Mesenchymal stem cell (in vitro differentiated cells and primary cell): Measurements from ENCODE around the gene KCNJ15.

Source experiments
- DNase-seq: peaks from one replicate; pipeline ENCODE4 v3.0.0-alpha.2; 2013
- H2AFZ ChIP-seq: one replicate; pipeline ENCODE4 v1.6.1; 2013; ENCODE audit warnings: low read depth, mild to moderate bottlenecking, control low read depth, inconsistent platforms, low read length, moderate library complexity
- H2AK5ac ChIP-seq: 2 replicates; pipeline ENCODE4 v1.6.1; 2013; ENCODE audit warnings: low read length, moderate library complexity, mild to moderate bottlenecking, inconsistent platforms; ENCODE audit not compliant: severe bottlenecking
- H2BK120ac ChIP-seq: one replicate; pipeline ENCODE4 v1.6.1; 2013; ENCODE audit warnings: low read depth, mild to moderate bottlenecking, inconsistent platforms, low read length, moderate library complexity
- H2BK12ac ChIP-seq, 2 experiments: one replicate each; pipeline ENCODE4 v1.6.1; 2013; ENCODE audit warnings: inconsistent platforms in 2 of 2, low read length in 2 of 2, mild to moderate bottlenecking in 2 of 2, moderate library complexity in 2 of 2, control low read depth in 1 of 2
- H2BK15ac ChIP-seq: one replicate; pipeline ENCODE4 v1.6.1; 2013; ENCODE audit warnings: mild to moderate bottlenecking, low read depth, inconsistent platforms; ENCODE audit not compliant: poor library complexity, severe bottlenecking
- H2BK5ac ChIP-seq: 2 replicates; pipeline ENCODE4 v1.6.1; 2013; ENCODE audit warnings: low read depth, mild to moderate bottlenecking, low read length, control low read depth, inconsistent platforms; ENCODE audit not compliant: poor library complexity, severe bottlenecking
- H3K14ac ChIP-seq, 2 experiments: one replicate each; pipeline ENCODE4 v1.6.1; 2013; ENCODE audit warnings: inconsistent platforms in 2 of 2, low read length in 2 of 2, control low read depth in 1 of 2, mild to moderate bottlenecking in 1 of 2, moderate library complexity in 1 of 2
- H3K18ac ChIP-seq, 2 experiments: one replicate each; pipeline ENCODE4 v1.6.1; 2013; ENCODE audit warnings: inconsistent platforms in 2 of 2, low read length in 2 of 2, control low read depth in 1 of 2, low read depth in 1 of 2, mild to moderate bottlenecking in 1 of 2
- H3K23ac ChIP-seq, 2 experiments: one replicate each; pipeline ENCODE4 v1.6.1; 2013; ENCODE audit warnings: inconsistent platforms in 2 of 2, low read length in 2 of 2, mild to moderate bottlenecking in 2 of 2, moderate library complexity in 2 of 2, control low read depth in 1 of 2
- H3K27ac ChIP-seq: 2 replicates; pipeline ENCODE4 v1.5.1; 2013; ENCODE audit warnings: mild to moderate bottlenecking, moderate library complexity, low read length, control low read depth, inconsistent platforms; ENCODE audit not compliant: poor library complexity, severe bottlenecking
- H3K27me3 ChIP-seq, 2 experiments: 2 replicates each; pipeline versions ENCODE4 v1.6.1 to v1.7.0; 2013; ENCODE audit warnings: low read length in 2 of 2, mild to moderate bottlenecking in 2 of 2, moderate library complexity in 2 of 2, control low read depth in 1 of 2, inconsistent platforms in 1 of 2; ENCODE audit not compliant: control insufficient read depth in 1 of 2, insufficient read depth in 1 of 2
- H3K36me3 ChIP-seq, 2 experiments: 2 replicates each; pipeline versions ENCODE4 v1.6.1 to v1.7.0; 2013; ENCODE audit warnings: low read length in 2 of 2, control low read depth in 1 of 2, inconsistent platforms in 1 of 2, low read depth in 1 of 2, mild to moderate bottlenecking in 1 of 2; ENCODE audit not compliant: insufficient read depth in 2 of 2, control insufficient read depth in 1 of 2
- H3K4ac ChIP-seq, 2 experiments: one replicate each; pipeline ENCODE4 v1.6.1; 2013; ENCODE audit warnings: inconsistent platforms in 2 of 2, low read length in 2 of 2, mild to moderate bottlenecking in 2 of 2, moderate library complexity in 2 of 2, control low read depth in 1 of 2, low read depth in 1 of 2
- H3K4me1 ChIP-seq: 2 replicates; pipeline ENCODE4 v1.6.1; 2013; ENCODE audit warnings: low read depth, low read length, control low read depth; ENCODE audit not compliant: control insufficient read depth, insufficient read depth
- H3K4me2 ChIP-seq: 2 replicates; pipeline ENCODE4 v1.6.1; 2013; ENCODE audit warnings: low read length, mild to moderate bottlenecking, inconsistent platforms; ENCODE audit not compliant: poor library complexity, severe bottlenecking
- H3K4me3 ChIP-seq, 2 experiments: 2 replicates each; pipeline versions ENCODE4 v1.5.1 to v1.7.0; 2013; ENCODE audit warnings: low read length in 2 of 2, mild to moderate bottlenecking in 2 of 2, control low read depth in 1 of 2, low read depth in 1 of 2; ENCODE audit not compliant: insufficient read depth in 1 of 2
- H3K79me1 ChIP-seq: replicated peaks from 2 replicates; pipeline ENCODE4 v1.6.1; 2013; ENCODE audit warnings: mild to moderate bottlenecking, control low read depth, low read length, inconsistent platforms; ENCODE audit not compliant: poor library complexity, severe bottlenecking
- H3K9ac ChIP-seq: 2 replicates; pipeline ENCODE4 v1.7.0; 2013; ENCODE audit warnings: mild to moderate bottlenecking, low read length, moderate library complexity
- H3K9me3 ChIP-seq: 2 replicates; pipeline ENCODE4 v1.7.0; 2013; ENCODE audit warnings: mild to moderate bottlenecking, low read length; ENCODE audit not compliant: control insufficient read depth
- H4K8ac ChIP-seq: one replicate; pipeline ENCODE4 v1.6.1; 2013; ENCODE audit warnings: inconsistent platforms, mild to moderate bottlenecking, low read length, moderate library complexity
- H4K91ac ChIP-seq: one replicate; pipeline ENCODE4 v1.6.1; 2013; ENCODE audit warnings: mild to moderate bottlenecking, low read length, inconsistent platforms
- WGBS: methylation state at CpG from one replicate; pipeline ENCODE4 v1.1.7; 2013; ENCODE audit warnings: mixed read lengths; 5-methylcytosine and 5-hydroxymethylcytosine counted together

The KCNJ15 gene

GRCh38 chr21:38273745-38274542, 17.2 kb downstream of the KCNJ15 start:
- Histone ChIP-seq H2BK15ac (peak overlapping the region; percentile 94), H3K23ac (no peak overlapping the region), H3K9me3 (no peaks in the 10 kb centered on the region), H2AFZ (no peak overlapping the region), H3K9ac (peak overlapping the region; percentile 55), H2BK5ac (no peak overlapping the region), H3K4me3 (peak overlapping the region in 1 of 2 experiments; percentile 3), H3K36me3 (peaks cover 0 to 8% of the 10 kb centered on the region in 2 experiments), H4K91ac (no peak overlapping the region), H2AK5ac (peak overlapping the region; percentile 63), H3K27ac (no peak overlapping the region), H3K4me2 (no peak overlapping the region), H3K79me1 (no peaks in the 10 kb centered on the region), H2BK120ac (no peak overlapping the region), H3K14ac (no peak overlapping the region), H3K27me3 (no peaks in the 10 kb centered on the region), H3K4me1 (peaks cover 10% of the 10 kb centered on the region), H2BK12ac (no peak overlapping the region), H3K4ac (no peak overlapping the region), H3K18ac (no peak overlapping the region), H4K8ac (peak overlapping the region; percentile 38)
- WGBS = 37% methylated on average over 7 of the region's 8 CpGs
- peak; percentile 76 for DNase-seq

- DNase-seq = peak; percentile 99
- H3K79me1 ChIP-seq = no peaks in the 10 kb centered on the region
- H3K27me3 ChIP-seq = no peaks in the 10 kb centered on the region
- no peak overlapping the region for H3K14ac ChIP-seq
- H2BK120ac ChIP-seq = no peak overlapping the region
- no peaks in the 10 kb centered on the region for H3K9me3 ChIP-seq
- no peak overlapping the region for H2BK12ac ChIP-seq
- H2AFZ ChIP-seq = no peak overlapping the region
- H3K4me3 ChIP-seq = no peak overlapping the region
- H3K27ac ChIP-seq = peak overlapping the region; percentile 97
- H3K4me2 ChIP-seq = no peak overlapping the region
- H3K23ac ChIP-seq = no peak overlapping the region
- peaks cover 0 to 8% of the 10 kb centered on the region in 2 experiments for H3K36me3 ChIP-seq
- no peak overlapping the region for H4K8ac ChIP-seq
- H2BK15ac ChIP-seq = no peak overlapping the region
- H3K18ac ChIP-seq = no peak overlapping the region
- peak overlapping the region; percentile 79 for H3K9ac ChIP-seq
- H2AK5ac ChIP-seq = no peak overlapping the region
- under 1% methylated on average over 8 of the region's 9 CpGs for WGBS
- peak overlapping the region; percentile 61 for H2BK5ac ChIP-seq
- no peak overlapping the region for H4K91ac ChIP-seq
- H3K4ac ChIP-seq = peak overlapping the region in 1 of 2 experiments; percentile 40
- H3K4me1 ChIP-seq = peaks cover 7% of the 10 kb centered on the region
Observed at GRCh38 chr21:38277501-38278131, 20.8 kb downstream of the KCNJ15 start.

GRCh38 chr21:38280454-38280853, 23.7 kb downstream of the KCNJ15 start:
- H3K9me3 ChIP-seq = no peaks in the 10 kb centered on the region
- peak overlapping the region; percentile 89 for H2AK5ac ChIP-seq
- peaks cover 0 to 5% of the 10 kb centered on the region in 2 experiments for H3K36me3 ChIP-seq
- H3K27me3 ChIP-seq = no peaks in the 10 kb centered on the region
- H2BK15ac ChIP-seq = no peak overlapping the region
- H3K4me1 ChIP-seq = peaks cover 8% of the 10 kb centered on the region
- no peaks in the 10 kb centered on the region for H3K79me1 ChIP-seq
- H2BK5ac ChIP-seq = no peak overlapping the region
- peak overlapping the region; percentile 42 for H3K27ac ChIP-seq
- no peak overlapping the region for H2BK120ac ChIP-seq
- no peak overlapping the region for H3K4me2 ChIP-seq
- H3K9ac ChIP-seq = peak overlapping the region; percentile 28
- no peak for DNase-seq
- no peak overlapping the region for H3K14ac ChIP-seq
- peak overlapping the region in 1 of 2 experiments; percentile 15 for H2BK12ac ChIP-seq
- 65% methylated on average over 4 of the region's 5 CpGs for WGBS
- no peak overlapping the region for H2AFZ ChIP-seq
- no peak overlapping the region for H4K8ac ChIP-seq
- H3K18ac ChIP-seq = no peak overlapping the region
- no peak overlapping the region for H3K4me3 ChIP-seq
- H3K4ac ChIP-seq = no peak overlapping the region
- H3K23ac ChIP-seq = no peak overlapping the region
- H4K91ac ChIP-seq = no peak overlapping the region

- no peak overlapping the region for H4K91ac ChIP-seq
- no peak overlapping the region for H3K4me2 ChIP-seq
- WGBS = 46% methylated on average over 2 of the region's 6 CpGs
- no peak overlapping the region for H2AFZ ChIP-seq
- H3K4ac ChIP-seq = no peak overlapping the region
- peaks cover 0 to 5% of the 10 kb centered on the region in 2 experiments for H3K36me3 ChIP-seq
- no peaks in the 10 kb centered on the region for H3K27me3 ChIP-seq
- H3K9ac ChIP-seq = peak overlapping the region; percentile 20
- no peak overlapping the region for H4K8ac ChIP-seq
- peaks cover 8% of the 10 kb centered on the region for H3K4me1 ChIP-seq
- H3K14ac ChIP-seq = no peak overlapping the region
- H3K9me3 ChIP-seq = no peaks in the 10 kb centered on the region
- H2BK5ac ChIP-seq = no peak overlapping the region
- no peak overlapping the region for H3K4me3 ChIP-seq
- no peak overlapping the region for H2BK120ac ChIP-seq
- H3K18ac ChIP-seq = no peak overlapping the region
- H2BK15ac ChIP-seq = no peak overlapping the region
- no peak for DNase-seq
- H3K23ac ChIP-seq = no peak overlapping the region
- no peaks in the 10 kb centered on the region for H3K79me1 ChIP-seq
- no peak overlapping the region for H2BK12ac ChIP-seq
- H3K27ac ChIP-seq = peak overlapping the region; percentile 42
- H2AK5ac ChIP-seq = peak overlapping the region; percentile 89
Observed at GRCh38 chr21:38280867-38281266, 24.1 kb downstream of the KCNJ15 start.
